Anterior cingulate cortex (tissue), 58 donors: ENCODE data around the gene FAF1.
A peak's percentile ranks its signal among the peaks of the same experiment; 100 is the strongest.
"Not testable (repeated sequence)": the region's sequence is repeated elsewhere in the genome, so short reads cannot be mapped to it uniquely, and the experiment has no call there.

ENCODE experiments used
- DNase-seq, 58 donors: peaks; one replicate each; lab custom pipeline; 2025; lab: John Stamatoyannopoulos, UW

Gene FAF1

DNA sequence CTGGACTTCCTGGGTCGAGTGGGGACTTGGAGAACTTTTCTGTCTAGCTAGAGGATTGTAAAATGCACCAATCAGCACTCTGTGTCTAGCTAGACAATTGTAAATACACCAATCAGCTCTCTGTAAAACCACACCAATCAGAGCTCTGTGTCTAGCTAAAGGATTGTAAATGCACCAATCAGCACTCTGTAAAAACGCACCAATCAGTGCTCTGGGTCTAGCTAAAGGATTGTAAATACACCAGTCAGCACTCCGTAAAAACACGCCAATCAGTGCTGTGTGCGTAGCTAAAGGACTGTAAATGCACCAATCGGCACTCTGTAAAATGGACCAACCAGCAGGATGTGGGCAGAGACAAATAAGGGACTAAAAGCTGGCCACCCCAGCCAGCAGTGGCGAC lies 243.6 kb downstream of the FAF1 start:
- not testable (repeated sequence) for DNase-seq

DNA sequence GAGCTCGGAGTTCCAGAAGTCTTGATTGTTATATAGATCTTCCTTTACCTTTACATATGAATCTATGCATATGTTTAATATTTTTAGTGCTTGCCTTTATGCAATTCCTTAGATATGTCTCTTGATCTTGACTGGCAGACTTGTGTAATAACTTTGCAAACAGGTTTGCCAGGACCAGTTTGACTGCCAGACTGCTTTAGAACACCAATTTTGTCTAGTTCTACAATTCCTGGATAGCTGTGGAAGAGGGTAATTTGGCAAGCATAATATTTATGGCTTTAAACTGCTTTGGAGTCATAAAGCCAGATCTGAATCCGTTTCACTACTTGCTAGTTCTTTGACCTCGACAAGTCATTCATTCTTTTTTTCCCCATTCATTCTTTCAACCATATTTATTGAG lies 250.0 kb downstream of the FAF1 start:
- no peak for DNase-seq

DNA sequence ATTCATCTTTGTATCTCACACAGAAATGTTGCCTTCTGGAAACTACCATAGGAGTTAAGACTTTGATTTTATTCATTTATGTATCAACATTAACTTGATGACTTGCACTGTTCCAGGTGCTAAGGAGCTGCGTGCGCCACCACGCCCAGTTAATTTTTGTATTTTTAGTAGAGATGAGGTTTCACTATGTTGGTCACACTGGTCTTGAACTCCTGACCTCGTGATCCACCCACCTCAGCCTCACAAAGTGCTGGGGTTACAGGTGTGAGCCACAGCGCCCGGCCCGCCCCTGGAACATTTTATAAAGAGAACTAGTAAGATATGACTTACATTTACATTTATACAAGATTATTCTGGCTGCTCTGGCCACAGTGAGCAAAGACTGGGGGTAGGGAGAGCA lies 252.2 kb downstream of the FAF1 start:
- DNase-seq: no peak

DNA sequence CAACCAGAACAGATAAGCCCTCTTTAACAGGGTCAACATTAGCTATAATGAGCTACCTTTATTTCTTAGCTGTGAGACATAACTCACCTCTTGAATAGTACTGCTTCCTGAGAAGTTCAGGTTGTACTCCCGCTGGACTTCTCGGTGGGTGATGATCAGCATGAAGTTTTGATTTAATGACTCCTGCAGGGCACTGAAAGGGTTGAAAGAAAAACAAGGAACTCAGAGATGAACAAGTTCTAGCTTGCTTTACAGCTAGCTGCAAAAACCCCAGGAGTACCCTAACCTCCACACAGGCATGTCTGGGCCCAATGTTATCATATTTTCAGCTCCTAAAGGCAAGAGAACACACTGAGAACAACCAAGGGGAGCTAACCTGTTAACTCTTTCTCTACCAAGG lies 254.4 kb downstream of the FAF1 start:
- no peak for DNase-seq

DNA sequence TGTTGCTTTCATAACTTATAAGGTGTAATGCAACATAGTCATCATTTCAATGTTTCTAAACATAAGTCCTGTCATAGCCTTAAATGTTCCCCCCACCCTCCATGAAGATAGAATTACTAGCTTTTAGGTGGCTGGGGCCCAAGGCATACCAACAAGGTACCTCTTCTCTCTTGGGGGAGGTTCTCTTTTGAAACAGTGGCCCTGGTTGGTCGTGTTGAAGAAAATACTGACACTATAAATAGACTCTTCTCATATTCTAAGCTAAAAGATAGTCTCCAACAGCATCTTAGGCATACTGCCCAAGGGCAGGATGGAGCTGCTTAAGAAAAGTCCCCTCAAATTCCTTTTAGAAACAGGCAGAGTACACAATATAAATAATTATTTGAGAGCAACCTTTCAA lies 255.0 kb downstream of the FAF1 start:
- no peak for DNase-seq

DNA sequence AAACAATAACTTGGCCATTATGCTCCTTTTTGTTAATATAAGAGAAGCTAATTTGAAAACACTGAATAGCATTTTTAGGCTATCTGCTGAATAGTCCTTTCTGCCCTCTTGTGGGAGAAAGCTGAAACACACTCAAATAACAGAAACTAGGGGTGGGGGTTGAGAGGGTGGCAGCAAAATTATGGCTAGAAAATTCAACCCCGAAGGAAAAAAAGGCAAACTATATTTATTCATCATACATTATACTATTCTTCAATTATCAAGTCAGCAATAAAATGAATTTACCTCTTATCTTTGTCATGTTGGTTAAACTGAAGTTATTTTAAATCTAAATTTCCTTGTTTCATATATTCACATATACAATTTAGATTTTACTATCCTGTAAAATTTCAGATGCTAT lies 255.9 kb downstream of the FAF1 start:
- DNase-seq: peak in 8 of 58 donors; percentile 2 to 51 (median 12)

DNA sequence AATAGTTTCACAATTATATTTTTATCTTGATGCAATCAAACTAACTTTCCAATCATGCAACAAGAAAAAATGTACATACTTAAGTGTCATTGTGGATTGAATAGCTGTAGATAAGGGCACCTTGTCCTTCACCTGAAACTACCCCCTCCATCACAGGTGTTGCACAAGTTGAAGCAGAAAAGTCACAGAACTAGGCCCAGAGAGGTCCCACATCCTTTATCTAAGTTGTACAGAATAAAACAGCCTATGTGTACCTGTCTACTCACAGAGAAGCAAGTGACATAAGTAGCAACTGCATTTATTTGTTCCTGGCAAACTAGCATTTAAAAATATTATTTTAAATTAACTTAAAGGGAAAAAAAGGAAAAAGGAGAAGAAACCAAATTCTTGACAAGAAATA lies 256.8 kb downstream of the FAF1 start:
- DNase-seq: no peak

DNA sequence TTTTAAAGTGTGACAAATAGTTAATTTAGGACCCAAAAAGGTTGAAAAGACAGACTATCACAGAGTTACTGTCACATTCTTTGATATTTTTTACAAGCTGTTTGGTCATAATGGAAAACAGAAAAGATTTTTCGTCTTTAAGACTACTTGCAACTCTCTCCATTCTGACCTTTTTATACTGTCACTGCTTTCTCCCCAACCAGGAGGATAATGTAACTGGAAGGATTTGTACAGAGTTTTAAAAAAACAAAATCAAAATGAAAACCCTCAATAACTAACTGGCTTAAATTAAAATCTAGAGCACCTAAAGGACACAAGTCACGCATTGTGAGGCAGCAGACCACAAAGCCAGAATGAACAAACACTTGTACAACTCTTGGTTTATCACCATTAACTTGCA lies 257.7 kb downstream of the FAF1 start:
- no peak for DNase-seq

DNA sequence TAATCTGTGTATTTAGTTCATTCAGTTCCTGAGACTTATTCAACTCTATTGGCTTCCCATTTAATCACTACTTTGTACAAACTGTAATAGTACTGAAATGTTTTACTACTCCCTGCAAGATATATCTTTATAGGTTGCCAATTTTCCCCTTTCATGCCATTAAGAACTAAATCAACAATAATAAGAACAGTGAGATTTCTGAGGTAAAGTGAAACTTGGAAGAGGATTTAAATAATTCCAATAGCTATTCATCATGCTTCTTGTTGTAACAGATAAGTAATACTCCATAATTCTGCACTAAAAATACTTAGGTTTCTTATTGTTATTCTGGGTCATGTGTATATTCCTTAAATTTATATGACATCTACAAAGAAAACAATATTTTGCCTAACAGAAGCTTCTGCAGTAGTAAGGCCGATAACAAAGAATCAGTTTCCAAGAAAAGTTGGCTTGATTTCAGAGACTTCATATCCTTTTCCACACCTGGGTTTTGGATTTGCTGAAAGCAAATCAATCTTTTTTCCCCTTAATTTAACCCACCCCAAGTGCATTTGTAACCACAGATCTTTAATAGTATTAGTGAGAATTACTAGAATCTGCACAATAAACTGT lies 258.3 kb downstream of the FAF1 start:
- no peak for DNase-seq

DNA sequence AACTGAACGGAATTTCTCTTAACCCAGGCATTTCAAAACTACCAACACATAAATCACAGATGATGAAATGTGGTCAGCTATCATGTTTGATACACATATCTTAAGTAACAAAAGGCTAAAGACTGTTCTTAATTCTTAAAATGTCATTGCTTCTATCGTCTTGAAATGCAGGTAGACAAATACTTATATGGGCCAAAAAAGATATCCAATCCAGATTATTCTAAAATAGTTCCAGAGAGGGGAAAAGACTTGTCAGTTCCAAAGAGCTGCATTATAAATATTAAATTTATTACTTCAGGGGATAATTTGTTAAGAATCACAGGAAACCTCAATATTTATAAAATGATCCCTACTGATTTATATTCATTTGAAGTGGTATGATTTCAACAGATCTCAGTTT lies 259.4 kb downstream of the FAF1 start:
- DNase-seq: no peak

DNA sequence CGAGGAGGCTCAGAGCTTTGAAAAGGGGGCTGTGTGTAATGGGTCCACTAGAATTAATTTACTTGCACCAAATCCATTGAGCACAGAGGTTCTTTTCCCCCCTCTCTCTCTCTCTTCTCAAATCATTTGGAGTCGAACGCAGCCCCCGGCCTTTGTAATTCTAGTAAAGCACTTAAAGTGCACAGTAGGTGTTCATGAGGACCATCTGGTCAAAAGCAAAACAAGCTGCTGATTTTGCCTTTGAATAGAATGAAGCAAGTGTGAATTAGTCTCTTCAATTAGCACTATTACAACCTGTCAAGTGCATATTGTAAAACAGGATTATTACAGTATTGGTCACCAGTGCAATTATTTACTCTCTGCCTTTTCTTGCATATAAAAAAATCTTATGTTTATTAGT lies 259.9 kb downstream of the FAF1 start:
- no peak for DNase-seq

DNA sequence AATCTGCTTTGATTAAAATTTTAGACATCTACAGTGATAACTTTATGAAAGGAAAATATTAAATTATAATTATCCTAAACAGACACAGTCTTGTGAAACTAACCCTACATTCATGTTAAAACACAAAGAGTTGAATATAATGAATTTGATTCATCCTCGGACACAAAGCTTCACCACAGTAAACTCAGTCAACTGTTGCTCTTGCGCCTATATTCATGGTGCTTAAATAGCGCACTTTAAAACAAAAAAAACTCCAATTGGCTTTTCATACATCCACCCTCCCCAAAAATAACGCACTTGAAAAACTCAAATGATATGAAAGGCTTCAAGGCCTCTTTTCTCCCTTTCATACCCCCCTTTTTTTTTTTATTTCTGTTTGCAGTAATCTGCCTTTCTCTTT lies 260.3 kb downstream of the FAF1 start:
- DNase-seq: peak in 1 of 58 donors; percentile 45

DNA sequence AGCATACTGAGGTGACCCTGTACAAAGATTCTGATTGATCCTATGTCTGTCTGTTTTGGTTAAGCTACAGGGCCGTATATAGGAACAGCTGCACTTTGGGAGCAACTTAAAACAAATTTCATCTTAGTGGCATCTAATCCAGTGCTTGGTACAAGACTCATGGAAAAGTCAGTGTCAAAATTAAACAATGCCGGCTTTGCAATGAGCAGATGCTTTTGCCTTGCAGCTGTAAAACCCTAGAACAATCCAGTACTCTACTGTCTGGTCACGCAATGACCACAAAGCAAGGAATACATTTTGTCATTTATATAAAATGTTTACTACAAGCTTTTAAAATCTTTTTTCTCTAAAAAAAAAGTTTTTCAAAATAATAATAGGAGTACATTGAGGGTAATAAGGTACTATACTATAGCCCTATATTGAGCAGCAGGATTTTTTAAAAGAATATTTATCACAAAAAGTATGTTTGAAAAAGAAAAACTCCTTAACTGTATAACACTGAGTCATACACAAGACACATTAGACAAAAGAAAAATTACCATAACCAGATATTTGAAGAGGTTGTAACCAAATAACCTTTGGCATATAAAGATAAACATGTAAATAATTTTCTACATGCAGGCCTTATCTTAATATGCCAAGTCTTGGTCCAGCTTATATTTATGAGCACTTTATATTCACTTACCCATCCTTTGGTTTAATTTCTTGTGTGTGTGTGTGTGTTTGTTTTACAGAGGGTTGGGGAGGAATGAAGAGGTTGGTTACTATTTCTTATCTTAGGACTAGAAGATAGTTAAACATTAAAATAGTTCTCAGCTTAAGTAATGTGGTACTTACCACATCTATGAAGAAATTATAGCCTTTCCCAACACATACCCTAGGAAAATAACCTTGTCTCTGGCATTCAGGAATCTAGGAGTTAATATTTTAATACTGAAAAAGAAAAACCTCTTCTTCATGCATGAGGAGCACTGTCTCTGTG lies 262.3 kb downstream of the FAF1 start:
- DNase-seq: peak in 23 of 58 donors; percentile 1 to 86 (median 37)

DNA sequence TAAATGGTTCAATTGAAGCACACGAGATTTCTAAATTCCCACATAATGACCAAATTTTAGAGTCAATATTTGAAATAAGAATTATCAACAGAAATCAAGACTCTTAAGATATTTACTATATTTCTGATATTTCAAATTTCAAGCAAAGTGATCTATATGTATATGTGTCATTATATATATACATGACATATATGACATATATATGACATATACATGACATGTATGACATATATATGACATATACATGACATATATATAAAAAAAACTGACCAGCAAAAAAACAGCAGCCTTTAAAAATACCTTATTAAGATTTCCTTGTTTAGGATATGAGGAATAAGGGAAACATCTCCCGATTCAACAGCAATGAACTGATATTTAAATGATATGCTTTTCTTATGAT lies 266.2 kb downstream of the FAF1 start:
- DNase-seq: no peak

DNA sequence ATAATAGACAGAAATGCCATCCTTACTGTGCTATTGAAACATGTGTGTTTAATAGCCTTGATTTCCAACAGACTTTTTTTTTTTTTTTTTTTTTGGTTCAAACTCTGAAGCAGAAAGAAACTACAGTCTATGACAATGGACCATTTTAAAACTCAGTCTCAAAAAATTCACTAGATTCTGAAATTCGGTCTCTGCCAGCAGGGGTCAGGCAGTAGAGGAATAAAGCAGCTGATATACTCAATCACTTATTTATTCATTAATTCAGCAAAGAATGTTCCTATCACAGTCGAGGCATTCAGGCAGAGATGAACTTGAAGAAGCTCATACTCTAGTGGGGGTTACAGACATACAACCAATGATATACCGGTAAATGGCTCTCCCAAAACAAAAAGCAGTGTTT lies 275.9 kb downstream of the FAF1 start:
- no peak for DNase-seq

DNA sequence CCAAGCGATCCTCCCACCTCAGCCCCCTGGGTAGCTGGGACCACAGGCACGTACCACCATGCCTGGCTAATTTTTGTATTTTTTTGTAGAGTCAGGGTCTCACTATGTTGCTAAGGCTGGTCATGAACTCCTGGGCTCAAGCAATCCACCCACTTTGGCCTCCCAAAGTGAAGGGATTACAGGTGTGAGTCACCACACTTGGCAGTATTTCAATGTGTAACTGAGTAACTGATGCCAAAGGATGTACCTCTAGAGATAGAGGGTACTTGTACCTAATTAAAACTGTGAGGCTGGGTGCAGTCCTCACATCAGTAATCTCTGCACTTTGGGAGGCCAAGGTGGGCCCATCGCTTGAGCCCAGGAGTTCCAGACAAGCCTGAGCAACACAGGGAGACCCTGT lies 278.1 kb downstream of the FAF1 start:
- no peak for DNase-seq

DNA sequence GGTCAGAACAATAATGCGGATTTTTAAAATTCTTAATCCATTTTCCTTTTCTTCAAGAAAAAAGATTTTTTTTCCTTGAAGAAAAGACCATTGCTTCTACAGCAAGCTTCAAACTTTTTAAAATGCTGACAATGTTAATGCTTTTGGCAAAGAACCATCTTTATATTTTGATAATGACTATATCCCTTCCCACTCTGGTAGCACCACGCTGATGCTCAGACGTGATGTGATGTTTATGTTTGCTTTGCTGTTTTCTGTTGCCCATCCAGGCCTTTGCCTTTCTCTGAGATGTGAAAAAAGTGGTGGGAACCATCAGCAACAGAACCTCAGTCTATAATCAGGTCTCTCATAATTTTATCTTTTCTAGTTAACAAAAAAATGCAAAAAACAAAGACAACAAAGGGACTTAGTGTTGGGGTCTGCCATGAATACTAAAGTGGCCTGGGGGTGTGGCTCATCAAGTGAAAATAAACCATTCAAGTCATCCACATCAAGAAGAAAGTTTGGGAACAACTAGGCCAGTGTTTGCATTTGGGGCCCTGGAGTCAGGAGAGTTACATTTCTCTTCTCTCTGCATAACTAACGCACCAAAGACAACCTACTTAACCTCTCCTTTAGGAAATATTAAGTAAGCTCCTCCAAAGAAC lies 292.2 kb downstream of the FAF1 start:
- DNase-seq: peak in 1 of 58 donors; percentile 2

DNA sequence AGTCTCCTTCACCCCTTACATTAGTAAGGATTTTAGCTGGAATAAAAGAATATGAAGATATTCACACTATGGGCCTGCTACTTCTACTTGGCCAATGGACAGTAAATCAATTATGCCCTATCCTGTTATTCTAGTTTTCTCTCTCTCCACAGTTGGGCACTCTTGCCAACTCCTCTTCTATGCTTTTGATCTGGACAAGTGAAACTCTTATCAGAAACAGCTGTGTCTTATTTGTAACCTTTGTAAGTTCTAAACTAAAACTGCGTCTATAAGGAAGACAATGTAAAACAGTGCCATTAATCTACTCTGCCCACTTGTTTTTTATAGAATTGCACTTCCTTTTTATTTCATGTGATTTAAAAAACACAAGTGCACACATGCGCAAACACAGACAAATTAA lies 292.8 kb downstream of the FAF1 start:
- DNase-seq: no peak

DNA sequence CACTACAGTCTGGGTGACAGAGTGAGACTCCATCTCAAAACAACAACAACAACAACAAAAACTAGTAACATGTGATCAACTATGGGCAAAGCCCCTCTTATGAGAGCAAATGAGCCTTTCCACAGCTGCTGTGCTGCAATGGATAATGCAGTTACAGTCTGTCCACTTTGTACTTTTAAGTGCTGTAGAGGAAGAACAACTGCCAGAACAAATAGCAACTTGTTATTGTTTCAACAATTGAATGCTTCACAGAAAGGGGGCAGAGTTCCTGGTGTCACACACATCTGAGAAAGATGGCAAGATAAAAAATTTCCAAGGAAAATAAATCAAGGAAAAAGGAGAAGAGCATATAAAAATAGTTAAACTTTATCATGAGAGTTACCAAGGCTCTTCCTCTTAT lies 293.2 kb downstream of the FAF1 start:
- peak in 4 of 58 donors; percentile 14 to 48 (median 16) for DNase-seq

DNA sequence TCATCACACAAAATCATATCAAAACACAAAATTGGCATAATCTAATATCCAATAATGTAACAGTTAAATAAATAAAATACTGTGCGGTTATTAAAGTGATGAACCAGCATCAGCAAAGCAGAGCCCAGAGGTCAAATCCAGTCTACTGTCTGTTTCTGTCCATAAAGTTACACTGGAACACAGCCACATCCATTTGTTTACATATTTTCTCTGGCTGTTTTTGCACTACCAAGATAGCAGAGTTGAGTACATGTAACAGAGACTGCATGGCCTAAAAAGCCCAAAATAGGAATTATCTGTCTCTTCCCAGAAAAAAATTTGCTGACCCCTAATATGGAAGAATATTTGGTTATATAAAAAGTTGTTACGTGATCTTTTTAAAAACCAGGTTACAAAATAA lies 294.7 kb downstream of the FAF1 start:
- DNase-seq: no peak

DNA sequence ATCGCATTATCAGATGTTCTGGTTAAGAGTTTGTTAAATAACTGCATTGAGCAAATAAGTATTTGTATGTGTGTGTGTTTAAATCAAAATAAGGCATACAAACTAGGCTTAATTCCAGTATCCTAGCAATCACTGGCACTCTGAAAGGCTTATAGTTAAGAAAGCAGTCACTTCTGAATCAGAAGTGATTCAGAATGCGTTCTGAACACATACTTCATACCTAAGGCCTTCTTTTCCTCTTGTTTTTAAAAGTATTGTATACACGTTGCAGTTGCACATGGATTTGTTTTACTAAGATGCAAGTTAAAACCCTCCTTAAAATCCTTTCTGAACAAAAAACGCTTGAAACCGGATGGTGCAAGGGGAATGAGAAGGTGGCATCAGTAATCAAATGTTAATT lies 298.4 kb downstream of the FAF1 start:
- DNase-seq: no peak
